K562 (cell line): ENCODE results near the gene PDLIM5. TPM values are rescaled to one million over a fixed set of nuclear protein-coding genes. Genes with fewer than 3 reads are reported as not detected.

Experiments used
- E2F8 ChIP-seq: fragments of 450-650 bp; IDR thresholded peaks from 2 replicates; pipeline ENCODE4 v1.7.1; 2018; ENCODE audit warnings: mild to moderate bottlenecking, low read depth; ENCODE audit not compliant: partially characterized antibody
- ELF1 ChIP-seq: fragments of 200-800 bp; sonication (Bioruptor generic); IDR thresholded peaks from 2 replicates; pipeline ENCODE4 v1.6.1; 2016; ENCODE audit warnings: missing genetic modification characterization, missing compliant biosample characterization
- GABPA ChIP-seq: fragments of 200-800 bp; sonication (Bioruptor generic); conservative IDR thresholded peaks from 2 replicates; pipeline ENCODE4 v1.6.1; 2016; ENCODE audit warnings: low read depth, missing genetic modification characterization, missing compliant biosample characterization
- GATAD2A ChIP-seq: fragments of 450-650 bp; IDR thresholded peaks from 2 replicates; pipeline ENCODE4 v1.6.1; 2017
- HDAC1 ChIP-seq, 2 experiments: fragments of 450-650 bp; IDR thresholded peaks; 2 replicates each; pipeline ENCODE4 v1.6.1; 2016 to 2017; ENCODE audit warnings: inconsistent platforms in 1 of 2, mild to moderate bottlenecking in 1 of 2, moderate library complexity in 1 of 2
- HDAC2 ChIP-seq: fragments of 450-650 bp; IDR thresholded peaks from 2 replicates; pipeline ENCODE4 v1.6.1; 2016; ENCODE audit warnings: mild to moderate bottlenecking
- KAT8 ChIP-seq: fragments of 450-650 bp; IDR thresholded peaks from 2 replicates; pipeline ENCODE4 v1.6.1; 2016; ENCODE audit warnings: low read depth, mild to moderate bottlenecking
- MED1 ChIP-seq: sonication (generic); formaldehyde crosslinking; IDR thresholded peaks from 2 replicates; pipeline ENCODE4 v1.8.1; 2023; ENCODE audit warnings: missing genetic modification reagents, borderline replicate concordance
- MEF2A ChIP-seq: IDR thresholded peaks from 2 replicates; pipeline ENCODE4 v1.6.1; 2011; ENCODE audit warnings: low read depth, mild to moderate bottlenecking, low read length, moderate library complexity; ENCODE audit not compliant: control insufficient read depth
- NCOA1 ChIP-seq: fragments of 450-650 bp; IDR thresholded peaks from 2 replicates; pipeline ENCODE4 v1.6.1; 2016; ENCODE audit warnings: low read depth
- OTX1 ChIP-seq: fragments of 450-650 bp; formaldehyde crosslinking; IDR thresholded peaks from 2 replicates; pipeline ENCODE4 v1.4.0; 2022; ENCODE audit warnings: mild to moderate bottlenecking
- POLR3G ChIP-seq: IDR thresholded peaks from 2 replicates; pipeline ENCODE4 v1.6.1; 2011; ENCODE audit not compliant: insufficient read length, insufficient replicate concordance; ENCODE audit errors: extremely low read depth
- PRPF4 ChIP-seq: fragments of 200-400 bp; formaldehyde crosslinking; IDR thresholded peaks from one replicate; pipeline ENCODE4 v1.6.1; 2017; ENCODE audit warnings: low read length, low read depth, mild to moderate bottlenecking; ENCODE audit not compliant: insufficient read depth, poor library complexity, severe bottlenecking
- PTRF ChIP-seq: fragments of 450-650 bp; IDR thresholded peaks from 2 replicates; pipeline ENCODE4 v1.6.1; 2016; ENCODE audit warnings: mild to moderate bottlenecking, missing genetic modification characterization, missing compliant biosample characterization
- RAD21 ChIP-seq, 2 experiments: fragments of 250-450 bp in 1 of 2; fragments of 450-650 bp in 1 of 2; sonication (Bioruptor Pico) in 1 of 2; formaldehyde crosslinking in 1 of 2; IDR thresholded peaks in 1 of 2; conservative IDR thresholded peaks in 1 of 2; 2 replicates each; pipeline versions ENCODE4 v1.4.0 to v1.8.0; 2020 to 2022; ENCODE audit warnings: mild to moderate bottlenecking in 2 of 2, moderate library complexity in 1 of 2
- RBM17 ChIP-seq: fragments of 200-400 bp; formaldehyde crosslinking; IDR thresholded peaks from 2 replicates; pipeline ENCODE4 v1.6.1; 2017; ENCODE audit warnings: low read depth, mild to moderate bottlenecking, low read length, borderline replicate concordance
- TOE1 ChIP-seq, 2 experiments: fragments of 450-650 bp in 1 of 2; sonication (generic) in 1 of 2; formaldehyde crosslinking in 1 of 2; IDR thresholded peaks; 2 replicates each; pipeline versions ENCODE4 v1.7.1 to v1.8.0; 2016 to 2022; ENCODE audit warnings: borderline replicate concordance in 2 of 2, mild to moderate bottlenecking in 2 of 2, antibody characterized with exemption in 1 of 2, inconsistent platforms in 1 of 2, low read depth in 1 of 2, missing genetic modification reagents in 1 of 2, moderate library complexity in 1 of 2
- ZBTB7A ChIP-seq: IDR thresholded peaks from 2 replicates; pipeline ENCODE4 v1.6.1; 2011; ENCODE audit warnings: low read depth, mild to moderate bottlenecking, low read length, moderate library complexity, borderline replicate concordance; ENCODE audit not compliant: control insufficient read depth
- ZNF3 ChIP-seq: fragments of 250-450 bp; sonication (Bioruptor Pico); IDR thresholded peaks from 2 replicates; pipeline ENCODE4 v1.5.0; 2021; ENCODE audit warnings: mild to moderate bottlenecking, moderate library complexity
- ZNF589 ChIP-seq: fragments of 200-800 bp; sonication (Bioruptor generic); IDR thresholded peaks from 2 replicates; pipeline ENCODE4 v1.6.1; 2016; ENCODE audit warnings: low read depth, missing genetic modification characterization, missing compliant biosample characterization
- ZNF644 ChIP-seq: fragments of 200-800 bp; sonication (Bioruptor generic); IDR thresholded peaks from 2 replicates; pipeline ENCODE4 v1.6.1; 2016; ENCODE audit warnings: low read depth, missing genetic modification characterization, missing compliant biosample characterization
- ZNF778 ChIP-seq: fragments of 450-650 bp; formaldehyde crosslinking; IDR thresholded peaks from 2 replicates; pipeline ENCODE4 v1.4.0; 2020; ENCODE audit warnings: mild to moderate bottlenecking, moderate library complexity
- ZNF785 ChIP-seq: fragments of 250-450 bp; sonication (Bioruptor Pico); IDR thresholded peaks from 2 replicates; pipeline ENCODE4 v1.4.0; 2020; ENCODE audit warnings: mild to moderate bottlenecking
- polyA plus RNA-seq, 8 experiments: library from polyadenylated mRNA; depleted of rRNA in 4 of 8; stranded (reverse) in 5 of 8; unstranded in 3 of 8; fragments of >200 nt; fragmentation: Nextera tagmentation in 2 of 8; fragmentation: Illumina TruSeq in 1 of 8; extraction: Ambion mirVana in 2 of 8; extraction: Trizol in 1 of 8; gene quantifications; 2 replicates each; pipeline versions ENCODE4 v1.2.1 to v1.2.3, GENCODE V29; 2011 to 2014; ENCODE audit warnings: inconsistent platforms in 1 of 8, missing spikeins in 1 of 8
- total RNA-seq, 7 experiments: library from RNA; depleted of rRNA in 6 of 7; stranded (reverse); fragments of >200 nt in 6 of 7; fragmentation: Illumina TruSeq in 2 of 7; extraction: Trizol in 2 of 7; gene quantifications; 2 replicates each; pipeline versions ENCODE4 v1.2.1 to v1.2.3, GENCODE V29; 2011 to 2021; ENCODE audit warnings: low replicate concordance in 1 of 7
- TF ChIP-seq, protein P1 (sequence below): fragments of 150-350 bp; conservative IDR thresholded peaks from 2 replicates; pipeline ENCODE4 v1.6.1; 2014; ENCODE audit warnings: low read length

PDLIM5 gene
- total and polyA plus RNA-seq, 9 of the 15 experiments (the other 6 are each of a cell fraction or from before 2014, with no cell fraction given) = 36.9 to 127 (median 62.5) TPM

GRCh38 chr4:94653095-94653649 is 201.4 kb downstream of the PDLIM5 start (continued):
- no peak for TF ChIP-seq E2F8
- 0 out of 4 replicates have a peak, but pooled peaks of 1 of the 2 experiments have one; percentile 35 for TF ChIP-seq HDAC1 (IDR thresholded peaks at IDR 0.05)
- no peak for TF ChIP-seq NCOA1
- TF ChIP-seq PRPF4 = no peak
- TF ChIP-seq RBM17 = no peak
- no peak for TF ChIP-seq POLR3G
- no peak for TF ChIP-seq OTX1 (CRISPR knock-in tag)
- TF ChIP-seq KAT8 = no peak
- no peak for TF ChIP-seq ELF1 (tag)
- no peak for TF ChIP-seq ZNF644 (tag)
- TF ChIP-seq ZNF589 (CRISPR knock-in tag) = 0 out of 2 replicates have a peak, but pooled peaks have one; percentile 22
- TF ChIP-seq GABPA (tag) = no peak
- no peak for TF ChIP-seq ZNF785 (CRISPR knock-in tag)
- TF ChIP-seq ZNF778 = no peak
- TF ChIP-seq MED1 (CRISPR knock-in tag) = no peak
- no peak for TF ChIP-seq MEF2A
- no peak for TF ChIP-seq ZNF3 (CRISPR knock-in tag)
- TF ChIP-seq TOE1 (IDR thresholded peaks at IDR 0.05; ENCODE audit: borderline replicate concordance) = no peak
- no peak for TF ChIP-seq TOE1 (CRISPR knock-in tag; IDR thresholded peaks at IDR 0.05; ENCODE audit: borderline replicate concordance, low read depth)
- TF ChIP-seq ZBTB7A = no peak
- no peak for TF ChIP-seq PTRF (tag)
- no peak for TF ChIP-seq RAD21 (CRISPR knock-in tag; conservative IDR thresholded peaks at IDR 0.05 in 1 of 2, IDR thresholded peaks at IDR 0.05 in 1 of 2)
- no peak for TF ChIP-seq GATAD2A
- TF ChIP-seq HDAC2 = peak; percentile 54; the same call in 1 of the 2 replicates
- TF ChIP-seq, protein P1, sequence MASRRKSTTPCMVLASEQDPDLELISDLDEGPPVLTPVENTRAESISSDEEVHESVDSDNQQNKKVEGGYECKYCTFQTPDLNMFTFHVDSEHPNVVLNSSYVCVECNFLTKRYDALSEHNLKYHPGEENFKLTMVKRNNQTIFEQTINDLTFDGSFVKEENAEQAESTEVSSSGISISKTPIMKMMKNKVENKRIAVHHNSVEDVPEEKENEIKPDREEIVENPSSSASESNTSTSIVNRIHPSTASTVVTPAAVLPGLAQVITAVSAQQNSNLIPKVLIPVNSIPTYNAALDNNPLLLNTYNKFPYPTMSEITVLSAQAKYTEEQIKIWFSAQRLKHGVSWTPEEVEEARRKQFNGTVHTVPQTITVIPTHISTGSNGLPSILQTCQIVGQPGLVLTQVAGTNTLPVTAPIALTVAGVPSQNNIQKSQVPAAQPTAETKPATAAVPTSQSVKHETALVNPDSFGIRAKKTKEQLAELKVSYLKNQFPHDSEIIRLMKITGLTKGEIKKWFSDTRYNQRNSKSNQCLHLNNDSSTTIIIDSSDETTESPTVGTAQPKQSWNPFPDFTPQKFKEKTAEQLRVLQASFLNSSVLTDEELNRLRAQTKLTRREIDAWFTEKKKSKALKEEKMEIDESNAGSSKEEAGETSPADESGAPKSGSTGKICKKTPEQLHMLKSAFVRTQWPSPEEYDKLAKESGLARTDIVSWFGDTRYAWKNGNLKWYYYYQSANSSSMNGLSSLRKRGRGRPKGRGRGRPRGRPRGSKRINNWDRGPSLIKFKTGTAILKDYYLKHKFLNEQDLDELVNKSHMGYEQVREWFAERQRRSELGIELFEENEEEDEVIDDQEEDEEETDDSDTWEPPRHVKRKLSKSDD = no peak
